Subcutaneous adipose tissue (tissue), 4 donors: ENCODE data around the gene CSRP1. TPM values are rescaled to one million over a fixed set of nuclear protein-coding genes. Genes with fewer than 3 reads are reported as not detected.

Experiments
- CTCF ChIP-seq: fragments of 450-650 bp; IDR thresholded peaks from one replicate; pipeline ENCODE4 v1.5.1; 2016; ENCODE audit warnings: low read depth, mild to moderate bottlenecking, control low read depth, antibody characterized with exemption, moderate library complexity
- total RNA-seq, 4 donors: library from RNA; depleted of rRNA; stranded (reverse); fragments of >200 nt; gene quantifications; one replicate each; pipeline ENCODE4 v1.1.0, GENCODE V29; 2016

Gene CSRP1
- total RNA-seq, 4 donors from 2014 or later, result 82.0 to 242 (median 155) TPM

- TF ChIP-seq CTCF, result no peak
Measured at GRCh38 chr1:201433609-201434008, 73.3 kb downstream of the CSRP1 start.

Other genes starting within 250 kb of the CSRP1 start
- 10 to 100 TPM in 2 of 4 donors, 1 to 10 TPM in 1, under 1 TPM in 1; 0.51 to 13.6 (median 6.2) TPM for gene PKP1, start 223.6 kb downstream of the CSRP1 start, total RNA-seq
- gene TNNT2, start 129.4 kb downstream of the CSRP1 start, total RNA-seq, result not detected
- gene LAD1, start 107.8 kb downstream of the CSRP1 start, total RNA-seq, result under 1 TPM in 1 of 4 donors, not detected in 3; 0.75 TPM
- gene TNNI1, start 85.4 kb downstream of the CSRP1 start, total RNA-seq, result not detected
- 100 to 1,000 TPM in 3 of 4 donors, 10 to 100 TPM in 1; 95.4 to 350 (median 150) TPM for gene PHLDA3, start 37.9 kb downstream of the CSRP1 start, total RNA-seq
- gene NAV1, start 32.0 kb upstream of the CSRP1 start, total RNA-seq, result 10 to 100 TPM; 25.1 to 63.5 (median 45.6) TPM